Stimulated activated CD4-positive, alpha-beta T cell treated with anti-CD3 and anti-CD28 coated beads, Interleukin-15, amount 100 ng/mL, for 1 hour (primary cell): Measurements from ENCODE around the gene PRKACG.
"Not testable (repeated sequence)": the region's sequence is repeated elsewhere in the genome, so short reads cannot be mapped to it uniquely, and the experiment has no call there.

Experiments used
- DNase-seq, 2 donors: peaks; one replicate each; pipeline ENCODE4 v3.0.0-alpha.2; 2020; ENCODE audit warnings: low read depth in 1 of 2, low spot score in 1 of 2

PRKACG gene

DNA sequence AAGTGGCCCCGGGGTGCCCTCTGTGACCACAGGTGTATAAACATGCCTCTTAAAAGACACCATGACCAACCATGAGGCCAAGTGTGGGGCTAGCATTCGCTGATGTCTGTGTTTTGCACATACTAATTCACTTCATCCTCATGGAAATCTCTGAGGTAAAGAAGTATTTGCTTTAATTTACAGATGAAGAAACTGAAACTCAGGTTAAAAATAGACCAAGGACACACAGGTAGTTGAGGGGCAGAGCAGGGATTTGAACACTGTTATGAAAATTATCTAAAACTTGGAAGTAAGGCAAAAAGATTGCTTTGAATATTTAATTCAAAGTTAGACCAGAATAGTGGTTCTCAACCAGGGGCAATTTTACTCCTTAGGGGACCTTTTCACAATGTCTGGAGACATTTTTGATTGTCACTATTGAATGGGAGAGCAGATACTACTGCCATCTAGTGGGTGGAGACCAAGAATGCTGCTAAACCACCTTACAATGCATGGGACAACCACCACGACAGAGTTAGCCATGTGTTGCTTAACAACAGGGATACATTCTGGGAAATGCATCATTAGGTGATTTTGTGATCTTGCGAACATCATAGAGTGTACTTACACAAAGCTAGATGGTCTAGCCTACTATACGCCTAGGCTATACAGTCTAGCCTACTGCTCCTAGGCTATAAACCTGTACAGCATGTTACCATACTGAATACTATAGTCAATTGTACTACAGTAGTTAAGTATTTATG lies 13.6 kb upstream of the PRKACG start:
- no peak for DNase-seq

DNA sequence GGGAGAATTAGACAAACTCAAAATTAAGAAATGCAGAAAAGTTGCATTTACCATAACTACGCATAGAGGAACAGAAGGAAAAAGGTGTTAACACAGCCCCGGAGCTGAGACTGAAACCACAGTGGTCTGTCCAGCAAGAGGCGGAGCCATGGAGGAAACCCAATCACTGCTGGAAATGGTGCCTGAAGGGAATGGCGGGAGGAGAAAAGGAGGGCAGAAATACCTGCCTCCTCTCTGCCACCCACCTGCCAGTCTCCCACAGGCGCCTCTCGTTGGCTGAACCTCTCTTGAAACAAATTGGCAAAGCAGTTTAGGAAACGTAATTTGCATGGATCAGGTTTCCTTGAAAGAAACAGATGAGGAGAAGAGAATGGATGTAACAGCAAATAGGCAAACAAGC lies 9.7 kb upstream of the PRKACG start:
- DNase-seq = no peak

DNA sequence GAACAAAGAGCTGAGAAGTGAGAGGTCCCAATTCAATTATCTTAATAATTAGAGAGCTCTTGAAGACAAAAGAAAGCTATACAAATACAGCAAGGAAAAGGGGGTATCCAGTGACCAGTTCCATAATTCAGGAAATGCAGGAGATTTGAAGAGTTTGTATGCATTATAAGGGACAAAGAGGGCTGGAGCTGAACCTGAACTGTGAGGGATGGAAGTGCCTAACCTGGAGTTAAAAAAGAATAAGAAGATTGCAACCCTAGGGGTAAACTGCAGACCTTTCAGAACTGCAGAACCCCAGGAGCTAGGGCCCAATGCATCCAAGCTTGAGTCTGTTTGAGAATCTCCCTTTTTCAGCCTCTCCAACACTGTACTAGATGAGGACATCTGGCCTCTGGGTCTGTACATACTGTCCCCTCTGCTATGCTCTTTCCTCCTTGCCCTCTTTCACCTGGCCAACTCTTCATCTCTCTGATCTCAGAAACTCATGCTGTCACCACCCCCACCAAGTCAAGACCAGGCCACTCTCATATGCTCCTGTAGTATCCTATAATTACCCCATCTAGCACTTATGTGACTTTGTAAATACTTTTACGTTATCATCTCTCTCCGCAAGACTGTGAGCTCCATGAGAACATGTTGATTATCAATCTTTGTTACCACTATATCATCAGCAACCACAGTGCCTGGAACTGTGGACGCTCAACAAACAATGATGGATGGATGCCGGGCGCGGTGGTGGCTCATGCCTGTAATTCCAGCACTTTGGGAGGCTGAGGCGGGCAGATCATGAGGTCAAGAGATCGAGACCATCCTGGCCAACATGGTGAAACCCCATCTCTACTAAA lies 6.6 kb upstream of the PRKACG start:
- DNase-seq = no peak

DNA sequence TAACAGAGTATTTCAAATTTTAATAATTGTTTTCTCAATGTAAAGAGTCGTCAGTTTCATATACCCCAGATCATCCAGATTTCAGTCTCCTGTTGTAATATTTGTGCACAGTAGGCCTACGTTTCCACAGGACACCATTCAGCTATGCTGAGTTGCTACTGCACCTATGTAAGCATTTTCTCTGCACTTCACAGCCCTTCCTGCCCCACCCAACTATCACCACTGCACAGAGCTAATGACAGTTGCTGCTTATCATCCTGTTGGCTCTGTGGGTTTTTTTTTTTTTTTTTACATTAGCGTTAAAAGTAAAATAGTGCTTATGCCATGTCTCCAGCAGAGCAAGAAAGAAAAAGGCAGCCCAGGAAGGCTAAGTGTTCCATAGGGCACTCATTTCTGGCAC lies 5.9 kb upstream of the PRKACG start:
- DNase-seq = no peak

DNA sequence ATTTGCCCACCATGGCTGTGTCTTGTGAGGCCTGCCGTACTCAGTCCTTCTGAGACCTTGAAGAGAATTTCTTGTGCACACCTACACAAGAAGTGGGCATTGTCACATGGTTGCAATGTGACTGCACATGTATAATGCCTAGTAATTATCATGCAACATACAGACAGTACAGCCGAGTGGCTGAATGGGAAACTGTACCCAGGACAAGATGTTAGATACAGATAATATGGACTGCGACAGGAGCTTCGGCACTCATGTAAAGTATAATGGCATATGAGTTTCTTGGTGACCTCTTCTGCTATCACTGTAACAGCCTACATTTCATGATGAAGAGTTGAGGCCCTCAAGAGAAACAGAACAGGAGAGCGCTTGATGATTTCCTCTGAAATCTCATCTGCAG lies 4.8 kb upstream of the PRKACG start:
- no peak for DNase-seq

DNA sequence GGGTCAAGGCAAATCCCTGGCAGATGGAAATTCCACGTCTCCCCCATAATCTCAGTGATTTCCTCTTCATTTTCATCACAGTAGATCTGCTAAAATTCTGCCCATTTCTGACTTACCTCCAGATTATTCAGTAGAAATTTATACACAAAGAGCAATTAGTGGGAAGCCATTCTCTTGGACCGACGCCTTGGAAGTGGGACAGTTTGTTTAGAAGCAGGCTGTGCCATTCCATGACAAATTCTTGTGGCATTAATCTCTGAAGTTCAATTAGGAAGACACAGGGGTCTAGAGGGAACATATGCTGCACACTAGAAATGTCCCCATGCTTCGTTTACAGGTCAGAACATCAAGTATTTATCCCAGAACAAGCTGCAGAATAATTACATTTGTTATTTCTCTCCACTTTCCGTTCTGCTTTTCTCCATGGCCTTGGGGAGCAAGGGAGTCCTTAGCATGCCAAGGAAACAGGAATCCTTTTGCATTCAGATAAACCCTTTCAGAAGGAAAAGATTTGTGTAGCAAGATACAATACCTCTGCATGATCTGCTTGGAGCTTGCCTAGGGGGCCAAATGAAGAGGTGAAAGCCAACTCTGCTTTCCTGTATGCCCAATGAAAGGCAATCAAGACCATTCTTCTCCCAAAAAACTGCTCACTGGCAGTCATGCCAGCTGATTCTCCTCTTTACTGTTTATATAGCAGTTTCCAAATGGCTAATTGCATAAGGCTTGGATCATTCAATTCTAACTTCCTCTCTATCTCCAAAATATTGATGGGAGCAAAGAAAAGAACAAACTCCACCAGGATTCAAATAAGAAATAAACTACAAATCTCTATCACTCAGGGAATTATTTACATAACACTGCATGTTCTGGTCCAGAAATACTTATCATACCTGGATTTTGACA lies 2.5 kb upstream of the PRKACG start:
- DNase-seq = no peak

DNA sequence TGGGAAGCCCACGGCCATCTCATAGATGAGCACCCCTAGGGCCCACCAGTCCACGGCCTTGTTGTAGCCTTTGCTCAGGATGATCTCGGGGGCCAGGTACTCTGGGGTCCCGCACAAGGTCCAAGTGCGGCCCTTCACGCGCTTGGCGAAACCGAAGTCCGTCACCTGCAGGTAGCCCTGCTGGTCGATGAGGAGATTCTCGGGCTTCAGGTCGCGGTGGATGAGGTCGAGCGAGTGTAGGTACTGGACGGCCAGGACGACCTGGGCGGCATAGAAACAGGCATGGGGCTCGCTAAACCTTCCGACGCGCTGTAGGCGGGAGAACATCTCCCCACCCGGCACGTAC lies 558 bp downstream of the PRKACG start:
- no peak for DNase-seq

DNA sequence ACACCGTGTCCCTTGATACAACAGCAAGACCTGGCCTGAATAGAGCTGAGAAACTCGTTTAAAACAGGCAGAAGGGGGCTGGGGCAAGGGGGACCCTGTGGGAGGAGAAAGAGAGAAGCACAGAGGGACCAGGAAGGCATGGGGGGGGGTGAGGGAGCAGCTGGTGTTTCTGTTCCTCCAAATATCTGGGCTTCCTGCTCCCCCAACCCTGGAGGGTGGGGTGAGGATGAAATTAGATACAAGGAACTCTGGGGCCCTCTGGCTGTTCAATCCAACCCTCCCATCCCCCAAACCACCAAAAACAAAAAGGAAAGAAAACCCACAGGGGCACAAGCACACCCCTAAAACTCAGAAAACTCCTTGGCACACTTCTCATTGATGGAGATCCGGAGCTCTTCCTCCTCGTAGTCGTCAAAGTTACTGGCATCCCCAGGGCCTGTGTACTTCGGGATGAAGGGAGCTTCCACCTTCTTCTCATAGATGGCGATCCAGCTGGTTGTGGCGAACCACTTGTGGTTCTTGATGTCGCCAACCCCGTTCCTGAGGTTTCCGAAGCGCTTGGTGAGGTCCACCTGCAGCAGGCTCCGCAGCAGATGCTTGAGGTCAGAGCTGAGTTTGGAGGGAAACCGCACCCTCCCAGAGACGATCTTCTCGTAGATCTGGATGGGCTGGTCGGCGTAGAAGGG lies 1.1 kb downstream of the PRKACG start:
- DNase-seq = no peak

DNA sequence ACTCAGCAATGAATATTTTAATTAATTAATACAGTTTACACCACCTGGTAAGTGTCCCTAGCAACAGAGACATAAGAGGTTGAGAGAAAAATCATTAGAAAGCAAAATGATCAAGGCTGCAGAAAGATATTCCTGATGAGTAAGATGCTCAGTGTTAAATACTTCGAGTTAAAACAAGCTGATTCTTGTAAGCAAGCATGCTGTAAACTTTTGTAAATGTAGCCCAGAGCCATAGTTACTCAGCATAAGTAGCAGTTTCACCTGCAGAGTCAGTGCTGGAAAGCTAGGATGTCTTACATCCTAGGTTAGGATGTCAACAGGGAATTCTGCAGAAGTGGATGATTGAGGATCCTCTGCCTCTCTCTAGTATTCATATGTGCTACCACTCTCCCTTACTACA lies 4.2 kb downstream of the PRKACG start:
- no peak for DNase-seq

DNA sequence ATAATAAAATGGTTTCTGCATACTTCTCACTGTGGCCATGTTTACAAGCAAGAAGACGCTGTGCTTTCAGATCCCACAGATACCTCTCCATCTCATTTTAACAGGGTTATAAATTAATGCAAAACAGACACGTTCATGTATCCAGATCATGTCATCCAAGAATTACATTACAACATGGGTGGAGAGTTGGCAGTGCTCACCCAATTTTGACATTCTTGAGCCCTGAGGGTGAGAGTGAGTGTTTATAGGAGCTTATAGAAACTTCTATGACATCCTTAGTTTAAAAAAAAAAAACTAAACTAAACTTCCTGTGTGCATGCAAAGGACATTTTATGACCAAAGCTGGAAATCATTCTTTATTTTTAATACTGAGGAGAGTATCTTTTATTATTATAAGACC lies 9.1 kb downstream of the PRKACG start:
- DNase-seq = no peak

DNA sequence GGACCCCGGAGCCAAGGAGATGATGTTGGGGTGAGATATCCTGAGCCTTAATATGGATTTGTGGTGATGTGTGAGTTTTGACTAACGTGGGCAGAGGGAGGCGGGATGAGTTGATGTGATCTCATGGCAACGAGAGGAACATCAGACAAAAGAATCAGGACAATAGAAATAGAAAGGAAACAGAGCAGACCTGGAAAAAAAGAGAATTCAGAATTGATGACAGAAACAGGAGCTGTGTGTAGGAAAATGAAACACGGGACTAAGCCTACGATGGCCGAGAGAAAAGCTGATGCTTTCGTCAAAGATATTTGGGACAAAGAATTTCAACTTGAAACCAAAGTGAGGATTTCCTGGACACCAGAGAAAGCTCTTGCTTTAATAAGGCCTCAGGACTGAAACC lies 10.9 kb downstream of the PRKACG start:
- no peak for DNase-seq

DNA sequence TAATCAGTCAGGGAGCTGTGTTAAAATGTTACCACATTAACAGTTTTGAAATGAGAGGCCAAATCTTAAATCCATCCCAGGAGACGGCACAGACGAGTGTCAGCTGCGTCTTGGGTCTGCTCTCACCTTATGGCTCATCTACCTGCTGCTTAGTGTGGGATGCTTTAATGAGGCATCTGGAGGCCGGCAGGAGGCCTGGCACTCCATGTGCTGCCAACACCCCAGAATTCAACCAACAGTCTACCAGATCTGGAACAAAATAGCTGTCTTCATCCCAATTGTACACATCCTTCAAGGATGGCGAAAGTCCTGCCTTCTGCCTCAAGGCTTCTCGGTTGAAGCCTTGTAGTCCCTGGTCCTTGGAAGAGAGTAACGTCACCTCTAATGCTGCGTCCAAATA lies 12.0 kb downstream of the PRKACG start:
- DNase-seq = no peak

DNA sequence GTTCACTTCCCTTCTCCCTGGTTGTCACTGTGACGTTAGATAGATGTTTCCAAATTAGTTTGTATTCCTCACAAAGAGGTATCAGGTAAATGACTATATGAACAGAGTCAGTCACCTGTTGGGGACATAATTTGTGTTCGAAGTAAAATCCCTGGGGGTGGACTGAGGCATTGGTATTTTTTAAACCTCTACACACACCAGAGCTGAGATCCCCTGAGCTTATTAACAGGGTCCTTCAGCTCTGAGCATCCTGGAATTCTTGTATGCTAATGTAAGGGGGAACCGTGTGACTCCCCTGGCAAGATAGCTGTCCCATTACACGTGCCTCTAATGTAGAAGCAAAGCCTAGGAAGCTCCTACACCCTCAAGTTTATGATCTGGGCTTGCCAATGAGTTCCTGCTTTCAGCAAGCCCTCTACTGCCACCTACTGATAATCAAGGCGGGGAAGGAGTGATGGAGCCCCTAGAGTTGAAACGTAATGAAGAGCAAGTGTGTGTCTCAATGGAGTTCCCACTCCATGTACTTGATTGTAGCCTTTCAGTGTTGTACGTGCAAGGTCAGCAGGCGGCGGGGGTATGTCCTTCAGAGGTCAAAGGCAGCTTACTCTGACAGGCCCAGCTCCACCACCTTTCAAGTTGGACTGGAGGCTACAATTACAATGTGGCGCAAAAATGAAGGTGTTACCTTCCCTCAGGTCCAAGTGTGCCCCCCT lies 14.4 kb downstream of the PRKACG start:
- DNase-seq = peak; percentile 11 to 36

DNA sequence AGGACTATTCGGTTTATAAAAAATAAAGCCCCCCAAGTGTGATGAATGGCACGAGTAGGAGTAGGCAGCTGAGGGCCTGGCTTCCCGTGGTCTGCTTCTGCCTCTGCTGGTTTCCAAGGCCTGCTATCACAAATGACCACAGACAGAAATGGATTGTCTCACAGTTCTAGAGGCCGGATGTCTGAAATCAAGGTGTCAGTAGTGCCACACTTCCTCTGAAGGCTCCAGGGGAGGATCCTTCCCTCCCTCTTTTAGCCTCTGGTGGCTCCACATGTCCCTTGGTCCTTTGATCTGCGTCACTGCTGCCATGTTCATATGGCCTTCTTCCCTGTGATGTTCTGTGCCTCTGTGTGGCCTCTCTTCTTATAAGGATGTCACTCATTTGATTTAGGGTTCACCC lies 15.1 kb downstream of the PRKACG start:
- DNase-seq = no peak

DNA sequence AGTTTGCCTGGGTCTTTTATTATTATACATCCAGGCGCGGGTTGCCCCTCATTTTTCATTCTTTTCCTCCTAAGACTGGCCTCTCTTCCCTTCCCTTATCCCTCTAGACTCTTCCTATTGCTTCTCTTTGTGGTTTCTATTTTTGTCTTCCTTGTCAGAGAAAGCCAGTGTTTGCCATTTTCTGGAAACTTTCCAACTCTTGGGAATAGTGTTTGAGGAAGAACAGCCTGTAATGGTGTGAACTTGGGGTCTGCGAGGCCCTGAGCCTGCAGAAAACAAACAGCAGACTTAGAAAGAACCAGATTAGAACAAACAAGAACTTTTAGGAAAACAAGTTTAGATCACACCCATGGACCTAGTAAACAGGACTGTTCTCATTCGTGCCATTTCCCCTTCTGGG lies 15.5 kb downstream of the PRKACG start:
- no peak for DNase-seq

DNA sequence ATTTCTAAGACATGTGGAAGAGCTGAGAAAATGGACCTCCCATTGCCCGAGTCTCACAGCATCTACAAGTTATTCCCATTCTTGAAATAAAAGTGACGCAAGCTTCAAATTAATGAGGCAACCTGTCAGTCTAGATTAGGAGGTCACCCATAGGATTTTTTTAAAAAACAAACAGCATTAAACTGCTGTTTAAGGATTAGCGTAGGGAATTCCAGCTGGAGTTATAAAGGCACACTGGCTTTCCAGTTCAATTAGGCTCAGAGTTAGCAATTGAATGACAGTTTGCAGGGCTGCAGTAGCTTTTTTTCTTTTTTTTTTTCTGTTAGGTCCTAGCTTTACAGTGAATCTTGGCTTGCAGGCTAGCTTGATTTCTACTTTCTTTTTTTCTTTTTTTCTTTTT lies 16.2 kb downstream of the PRKACG start:
- no peak for DNase-seq

DNA sequence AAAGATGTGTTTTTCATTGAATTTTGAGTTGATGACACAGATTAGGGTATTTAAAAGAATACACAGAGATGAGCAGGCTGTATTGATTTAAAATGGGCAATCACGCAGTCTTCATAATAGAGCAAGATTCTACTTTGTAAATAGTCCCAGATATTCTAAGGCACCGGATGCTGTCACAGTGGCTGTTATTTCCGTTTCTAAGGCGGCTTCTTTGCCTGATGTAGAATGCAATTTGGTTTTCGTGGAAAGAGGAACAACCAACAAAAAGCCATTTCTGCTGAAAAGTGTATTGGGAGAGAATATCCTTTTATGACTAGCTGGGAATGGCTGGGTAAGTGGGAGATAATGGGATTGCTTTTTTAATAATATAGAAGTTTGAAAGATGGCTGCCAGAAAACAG lies 17.5 kb downstream of the PRKACG start:
- no peak for DNase-seq

DNA sequence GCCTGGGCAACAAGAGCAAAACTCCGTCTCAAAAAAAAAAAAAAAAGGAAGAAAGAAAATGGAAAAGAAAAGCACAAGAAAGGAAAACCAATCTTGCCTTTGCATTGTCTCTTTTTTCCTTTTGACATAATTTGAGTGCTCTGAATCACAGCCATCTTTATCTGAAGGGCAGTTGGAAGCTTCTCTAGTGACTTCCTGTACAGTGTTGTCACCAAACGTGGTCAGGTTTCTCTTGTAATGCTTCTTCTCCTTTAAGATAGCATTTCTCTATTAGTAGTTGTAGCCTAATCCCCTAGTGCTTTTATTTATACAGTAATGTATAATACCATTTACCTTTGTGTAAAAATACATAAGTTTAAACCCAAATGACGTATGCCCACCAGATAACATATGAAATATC lies 18.1 kb downstream of the PRKACG start:
- DNase-seq = no peak

DNA sequence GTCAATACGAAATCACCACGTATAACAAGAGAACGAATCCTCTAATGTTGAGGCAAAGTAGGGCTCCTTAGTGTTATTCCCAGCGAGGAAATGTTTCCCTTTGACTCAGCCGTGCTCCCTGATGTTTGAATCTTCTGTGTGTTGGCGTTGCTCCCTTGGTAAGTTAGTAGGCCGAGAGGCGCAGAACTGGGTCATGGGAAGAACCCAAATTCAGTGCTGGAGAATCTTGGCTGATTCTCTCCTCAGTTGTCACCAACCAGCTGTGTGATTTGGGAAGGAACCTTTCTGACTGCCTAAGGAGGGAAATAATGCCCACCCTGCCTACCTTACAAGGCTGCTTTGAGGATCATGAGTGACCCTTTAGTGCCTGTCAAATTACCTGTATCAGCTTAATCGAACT lies 22.5 kb downstream of the PRKACG start:
- no peak for DNase-seq

DNA sequence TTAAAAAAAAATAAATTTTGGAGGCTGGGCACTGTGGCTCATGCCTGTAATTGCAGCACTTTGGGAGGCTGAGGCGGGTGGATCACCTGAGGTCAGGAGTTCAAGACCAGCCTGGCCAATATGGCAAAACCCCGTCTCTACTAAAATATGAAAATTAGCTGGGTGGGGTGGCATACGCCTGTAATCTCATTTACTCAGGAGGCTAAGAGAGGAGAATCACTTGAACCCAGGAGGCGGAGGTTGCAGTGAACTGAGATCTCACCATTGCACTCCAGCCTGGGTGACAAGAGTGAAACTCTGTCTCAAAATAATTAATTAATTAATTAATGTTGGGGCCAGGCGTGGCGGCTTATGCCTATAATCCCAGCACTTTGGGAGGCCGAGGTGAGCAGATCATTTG lies 27.0 kb downstream of the PRKACG start:
- DNase-seq = not testable (repeated sequence)
